ENCODE measurements around the gene KRT3.
A peak's percentile ranks its signal among the peaks of the same experiment; 100 is the strongest.

The KRT3 gene

GRCh38 chr12:52795694-52796428 is at the start of gene KRT3:
Gene KRT3 (minus strand): TSS chr12:52796117. CDS start chr12:52796042, 75 bp downstream.
- DNase-seq (ENCODE audit: low read depth in 2 of 2, low spot score in 1 of 2), result no peak

- no peak for DNase-seq (ENCODE audit: low read depth in 2 of 2, low spot score in 1 of 2)
Measured at GRCh38 chr12:52844386-52844785, 48.5 kb upstream of the KRT3 start.

DNA sequence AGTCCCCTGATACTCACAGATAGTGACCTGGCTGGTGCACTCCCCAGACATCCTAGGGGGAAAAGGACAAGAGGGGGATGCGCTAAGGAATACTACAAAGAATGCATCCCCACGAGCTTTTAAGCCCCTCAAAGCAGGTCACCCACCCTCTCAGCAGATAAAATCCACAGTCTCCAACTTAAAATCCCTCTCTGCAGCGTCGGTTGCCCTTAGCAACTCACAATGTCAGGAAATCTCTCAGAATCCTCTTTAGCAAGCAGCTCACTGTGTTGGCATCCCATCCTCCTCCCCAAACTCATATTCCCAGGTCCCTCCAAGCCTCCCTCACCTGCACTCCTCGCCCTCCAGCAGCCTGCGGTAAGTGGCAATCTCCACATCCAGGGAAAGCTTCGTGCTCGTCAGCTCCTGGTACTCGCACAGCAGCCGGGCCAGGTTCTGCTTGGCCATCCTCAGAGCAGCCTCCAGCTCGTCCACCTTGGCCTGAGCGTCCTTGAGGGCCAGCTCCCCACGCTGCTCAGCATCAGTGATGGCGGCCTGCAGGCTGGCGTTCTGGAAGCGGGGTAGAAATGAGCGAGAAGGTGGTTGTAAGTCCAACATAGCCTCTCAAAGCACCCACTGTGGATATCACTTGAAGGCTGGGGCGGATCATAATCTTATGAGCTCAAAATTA is 43.7 kb upstream of the KRT3 start:
- DNase-seq (ENCODE audit: low read depth in 2 of 2, low spot score in 1 of 2), result no peak

DNA sequence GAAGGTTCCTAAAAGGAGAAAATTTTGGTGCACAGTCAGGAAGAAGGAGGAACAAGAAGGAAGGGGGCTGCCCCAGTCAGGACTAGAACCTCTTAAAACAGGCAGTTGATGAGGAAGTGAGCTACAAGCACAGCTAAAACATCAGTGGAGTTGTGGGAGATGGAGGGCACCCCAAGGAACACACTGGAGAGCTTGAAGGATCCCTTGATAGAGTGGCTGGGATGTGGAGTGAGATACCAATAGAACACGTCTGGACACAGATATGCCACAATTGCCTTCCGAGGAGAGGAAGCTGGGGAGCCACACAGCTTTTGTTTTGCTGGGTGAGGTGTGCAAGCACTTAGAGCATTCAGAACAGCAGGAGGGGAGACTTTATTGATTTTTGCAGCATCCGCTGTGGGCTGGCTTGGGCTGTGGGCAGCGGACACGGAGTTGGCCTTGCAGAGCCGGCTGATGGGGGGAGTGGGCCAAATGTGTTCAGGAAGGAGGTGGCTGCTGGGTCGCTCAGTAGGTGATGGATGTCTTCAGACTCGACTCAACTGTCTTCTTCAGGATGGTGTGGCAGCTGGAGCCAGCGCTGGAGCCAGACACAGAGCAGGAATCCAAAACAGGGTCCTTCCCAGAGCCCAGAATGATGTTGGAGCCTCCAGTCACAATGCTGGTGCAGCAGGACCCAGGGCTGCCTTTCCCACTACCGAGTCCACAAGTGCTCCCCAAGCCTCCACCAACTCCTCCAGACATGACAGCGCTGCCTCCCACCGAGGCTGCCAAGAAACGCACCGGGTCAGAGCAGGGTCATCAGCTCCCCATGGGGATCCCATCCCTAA is 42.9 kb upstream of the KRT3 start:
- no peak for DNase-seq (ENCODE audit: low read depth in 2 of 2, low spot score in 1 of 2)

DNA sequence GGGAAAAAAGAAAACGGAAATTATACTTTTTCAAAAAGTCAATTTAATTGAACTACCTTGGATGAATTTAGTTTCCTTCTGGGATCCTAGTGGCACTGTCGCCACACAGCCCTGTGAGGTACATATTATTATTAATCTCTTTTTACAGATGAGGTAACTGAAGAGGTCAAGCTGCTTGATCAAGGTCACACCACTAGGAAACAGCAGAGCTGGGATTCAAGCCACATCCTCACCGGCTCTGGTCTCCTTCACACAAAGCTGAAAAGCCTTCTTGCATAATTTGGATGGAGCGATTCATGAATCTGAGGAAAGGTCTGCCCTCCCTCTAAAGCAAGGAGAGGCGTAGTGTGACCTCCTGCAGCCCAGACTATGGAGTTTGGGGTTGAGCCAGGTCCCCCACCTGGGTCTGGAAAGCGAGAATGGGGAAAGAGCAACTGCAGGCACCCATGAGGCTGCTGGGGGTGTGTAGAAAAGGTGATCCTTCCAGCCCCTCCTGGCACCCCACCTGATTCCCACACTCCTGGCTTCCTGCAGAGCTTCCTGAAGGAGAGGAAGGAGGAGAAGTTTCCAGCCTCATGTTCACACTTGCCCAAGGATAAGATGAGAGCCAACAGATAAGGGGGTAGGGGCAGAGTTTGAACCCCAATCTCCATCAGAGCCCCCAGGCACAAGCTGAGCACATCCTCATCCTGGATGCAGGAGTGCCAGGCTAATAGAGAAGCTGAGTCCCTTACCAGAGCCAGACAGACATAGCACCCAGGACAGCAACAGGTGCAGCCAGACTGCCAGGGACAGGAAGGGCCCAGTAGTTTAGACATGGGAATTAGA is 42.1 kb upstream of the KRT3 start:
- DNase-seq (ENCODE audit: low read depth in 2 of 2, low spot score in 1 of 2), result no peak

DNA sequence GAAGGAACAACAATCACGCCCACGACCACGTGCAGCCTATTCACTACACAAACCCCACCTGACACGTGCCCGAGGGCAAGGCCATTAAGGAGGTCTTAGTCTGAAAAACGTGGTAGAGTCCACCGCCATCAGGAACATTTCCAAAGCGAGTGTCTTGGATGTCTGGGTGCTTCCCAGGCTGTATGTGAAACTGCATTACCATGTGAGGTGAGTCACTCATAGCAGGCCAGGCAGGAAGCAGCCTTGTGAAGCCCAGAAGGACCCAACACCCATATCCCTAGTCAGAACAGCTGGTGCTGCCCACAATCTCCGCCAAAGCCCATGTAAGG is 41.5 kb upstream of the KRT3 start:
- no peak for DNase-seq (ENCODE audit: low read depth in 2 of 2, low spot score in 1 of 2)

DNA sequence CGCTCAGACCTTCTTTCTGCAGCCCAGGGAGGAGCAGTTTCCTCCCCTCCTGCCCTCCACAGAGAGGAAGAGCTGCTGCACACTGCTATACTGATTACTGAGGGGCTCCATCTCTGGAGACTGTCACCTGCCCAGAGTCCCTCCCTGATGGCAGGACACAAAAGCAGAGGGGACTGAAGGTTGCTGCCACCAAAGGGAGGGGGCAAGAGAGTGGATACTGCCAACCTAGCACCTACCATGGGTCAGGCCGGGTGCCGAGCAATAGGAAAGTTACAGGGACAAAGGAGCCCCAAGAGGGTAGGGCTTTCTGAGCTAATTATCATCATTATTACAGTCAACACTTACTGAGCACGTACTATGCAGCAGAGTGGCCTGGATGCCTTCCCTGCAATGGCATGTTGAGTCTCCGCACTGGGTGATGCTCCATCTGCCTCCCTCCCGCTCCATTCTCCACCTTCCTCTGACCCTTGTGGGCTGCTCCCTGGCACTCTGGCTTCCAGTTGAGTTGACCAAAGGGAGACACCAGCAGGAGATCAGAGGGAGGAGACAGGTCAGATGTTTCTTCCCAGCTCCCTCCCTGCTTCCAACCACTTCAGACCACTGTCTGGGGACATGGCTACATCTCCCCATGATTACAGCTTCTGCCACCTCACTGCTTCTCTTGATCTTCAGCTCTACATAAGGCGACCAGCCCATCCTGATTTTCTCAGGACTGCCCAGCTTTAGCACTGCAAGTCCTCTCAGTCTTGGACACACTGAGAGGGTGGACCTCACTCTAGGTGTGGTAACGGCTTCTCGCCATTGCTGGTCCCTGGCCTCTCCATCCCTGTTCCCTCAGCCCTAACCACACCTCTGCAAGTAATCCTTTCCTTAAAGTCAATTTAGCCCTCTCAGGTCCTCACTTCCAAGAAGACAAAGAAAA is 40.8 kb upstream of the KRT3 start:
- DNase-seq (ENCODE audit: low read depth in 2 of 2, low spot score in 1 of 2), result no peak

- peak; percentile 17 to 19 for DNase-seq (ENCODE audit: low read depth in 2 of 2, low spot score in 1 of 2)
Measured at GRCh38 chr12:52836042-52836466, 40.1 kb upstream of the KRT3 start.

- DNase-seq (ENCODE audit: low read depth in 2 of 2, low spot score in 1 of 2), result no peak
Measured at GRCh38 chr12:52835271-52836041, 39.5 kb upstream of the KRT3 start.

DNA sequence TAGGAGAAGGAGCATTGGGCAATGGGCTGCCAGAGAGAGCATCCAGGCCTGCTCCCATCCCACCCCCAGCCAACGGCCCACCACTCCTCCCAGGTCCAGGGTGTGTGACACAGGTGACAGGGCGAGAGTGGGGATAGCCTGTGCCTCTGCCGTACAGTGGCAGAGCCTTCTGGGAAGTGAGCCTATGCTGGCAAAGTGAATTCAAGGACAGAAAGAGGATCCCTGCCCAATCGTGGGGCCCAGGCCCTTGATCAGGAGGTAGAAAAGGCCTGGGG is 38.7 kb upstream of the KRT3 start:
- DNase-seq (ENCODE audit: low read depth in 2 of 2, low spot score in 1 of 2), result no peak

DNA sequence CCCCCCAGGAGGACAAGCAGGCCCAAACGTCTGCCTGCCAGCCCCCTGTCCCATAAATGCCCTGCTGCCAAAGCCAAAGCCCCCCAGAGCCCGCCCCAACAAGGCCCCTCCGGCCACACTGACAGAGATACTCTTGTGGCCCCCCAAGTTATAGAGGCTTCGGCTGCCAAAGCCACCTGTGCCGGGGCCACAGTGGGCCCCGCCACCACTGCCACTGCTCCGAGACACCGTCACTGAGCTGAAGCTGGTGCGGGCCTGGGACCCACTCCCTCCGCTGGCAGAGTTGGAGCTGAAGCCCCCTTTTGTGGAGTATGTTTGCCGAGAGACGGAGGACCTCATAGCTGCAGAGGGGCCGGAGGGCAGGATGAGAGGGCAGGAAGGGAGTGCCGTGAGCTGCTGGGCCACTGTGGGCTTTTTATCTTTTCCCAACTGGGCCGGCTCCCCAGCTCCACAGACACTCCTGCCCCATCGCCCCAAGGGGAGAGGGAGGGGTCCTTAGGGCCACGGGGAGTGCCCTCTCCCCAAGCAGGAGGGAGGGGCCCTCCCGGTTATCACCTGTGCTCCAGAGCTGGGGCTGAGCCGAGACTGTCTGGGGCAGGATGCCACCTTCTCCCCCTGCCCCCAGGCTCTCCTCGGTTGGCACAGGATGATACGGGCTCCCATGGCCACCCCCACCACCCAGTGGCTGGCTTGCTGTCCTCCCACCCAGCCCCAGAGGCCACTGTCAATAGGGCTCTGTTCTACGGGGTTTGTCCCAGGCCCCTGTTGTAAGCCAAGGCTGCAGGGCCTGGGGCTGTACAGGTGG is 38.2 kb upstream of the KRT3 start, which contains the start of gene KRT79:
Gene KRT79, minus strand, starts transcription at position 390 of the 805 bp plus-strand sequence. Its CDS starts 51 bp downstream, at position 339.
- DNase-seq (ENCODE audit: low read depth in 2 of 2, low spot score in 1 of 2), result no peak

DNA sequence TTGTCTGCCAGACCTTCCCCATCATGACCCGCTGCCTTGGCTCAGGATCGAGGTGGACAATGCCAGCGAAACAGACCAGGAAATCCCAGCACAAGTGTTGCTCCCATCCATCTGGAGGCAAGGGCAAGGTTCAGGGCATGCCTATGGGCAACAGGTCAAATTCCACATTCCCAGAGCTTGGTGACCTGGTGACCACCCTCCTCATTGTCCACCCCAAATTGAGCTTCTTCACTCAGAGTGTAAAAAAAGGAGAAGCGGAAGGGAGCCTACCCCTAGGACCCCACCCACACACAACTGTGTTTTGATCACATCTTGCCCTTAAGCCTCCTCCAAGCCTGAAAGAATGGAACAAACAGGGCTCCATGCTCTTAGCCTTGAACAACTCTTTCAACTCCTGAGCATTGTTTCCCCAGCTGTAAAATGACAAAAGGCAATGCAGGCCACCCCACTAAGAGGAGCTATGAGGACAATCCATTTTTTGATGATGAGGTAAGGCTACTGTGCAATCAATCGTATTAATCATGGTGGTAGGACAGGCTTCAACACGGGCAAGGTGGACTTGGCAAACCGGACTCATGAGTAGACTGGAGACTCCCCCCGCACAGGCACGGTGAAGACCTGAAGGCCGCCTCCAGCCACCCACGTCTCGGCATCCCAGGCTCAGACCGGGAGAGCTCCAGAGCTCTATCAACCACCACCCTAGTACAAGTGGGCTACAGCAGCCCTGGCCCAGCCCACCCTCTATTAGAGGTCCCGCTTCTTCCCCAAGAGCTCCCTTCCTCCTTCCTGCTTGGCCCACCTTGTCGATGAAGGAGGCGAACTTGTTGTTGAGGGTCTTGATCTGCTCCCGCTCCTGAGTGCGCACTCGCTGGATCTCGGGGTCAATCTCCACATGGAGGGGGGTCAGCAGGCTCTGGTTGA is 37.3 kb upstream of the KRT3 start:
- no peak for DNase-seq (ENCODE audit: low read depth in 2 of 2, low spot score in 1 of 2)

- DNase-seq (ENCODE audit: low read depth in 2 of 2, low spot score in 1 of 2), result no peak
Measured at GRCh38 chr12:52832451-52832850, 36.5 kb upstream of the KRT3 start.

GRCh38 chr12:52831251-52831650 is 35.3 kb upstream of the KRT3 start:
- no peak for DNase-seq (ENCODE audit: low read depth in 2 of 2, low spot score in 1 of 2)

DNA sequence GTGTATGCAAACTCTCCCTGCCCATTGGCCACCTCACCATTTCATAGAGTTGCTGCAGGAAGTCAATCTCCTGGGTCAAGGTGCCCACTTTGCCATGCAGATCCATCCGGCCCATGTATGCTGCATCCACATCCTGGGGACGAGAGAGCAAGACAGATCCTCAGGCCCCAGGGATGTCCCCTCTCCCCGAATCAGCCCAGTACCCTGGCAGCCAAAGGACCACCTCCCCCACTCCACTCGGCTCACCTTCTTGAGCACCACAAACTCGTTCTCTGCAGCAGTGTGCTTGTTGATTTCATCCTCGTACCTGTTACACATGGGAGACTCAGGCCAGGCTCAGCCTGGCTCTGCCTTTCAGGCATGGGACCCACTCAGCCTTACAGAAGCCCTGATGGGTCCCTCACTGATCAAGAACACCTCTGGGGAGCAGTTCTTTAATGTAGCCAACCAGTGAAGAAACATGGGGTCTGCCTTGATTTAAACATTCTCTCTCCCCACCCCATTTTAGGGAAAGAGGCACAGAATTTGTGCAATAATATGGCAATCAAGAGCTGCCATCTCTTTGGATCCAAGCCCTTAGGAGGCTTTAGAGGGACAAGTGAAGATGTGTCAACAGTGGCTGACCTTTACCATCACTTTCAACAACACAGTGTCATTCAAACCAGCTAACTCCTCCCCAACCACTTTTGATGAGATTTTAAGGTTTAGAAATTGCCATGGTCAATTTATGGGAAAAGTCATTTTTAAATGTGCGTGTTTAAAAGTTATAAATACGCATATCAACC is 34.3 kb upstream of the KRT3 start:
- DNase-seq (ENCODE audit: low read depth in 2 of 2, low spot score in 1 of 2), result no peak

DNA sequence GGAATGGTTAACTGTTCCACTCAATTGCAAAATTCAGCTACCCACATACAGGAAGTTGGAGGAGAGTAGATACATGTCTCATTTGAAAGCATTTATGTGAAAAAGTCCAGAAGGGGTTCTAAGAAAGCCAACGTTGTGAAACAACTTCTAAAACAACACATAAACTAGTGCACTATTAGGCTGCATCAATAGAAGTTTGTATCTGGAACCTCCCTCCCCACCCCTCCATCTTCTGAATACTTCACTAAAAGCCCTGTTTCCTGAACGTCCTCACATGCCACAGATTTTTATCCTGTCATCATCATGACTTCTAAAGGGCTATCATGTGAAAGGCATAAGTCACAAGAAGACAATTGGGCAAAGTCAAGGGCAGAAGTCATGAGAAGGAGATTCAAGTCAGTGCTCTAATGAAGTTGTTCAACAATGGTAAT is 32.7 kb upstream of the KRT3 start:
- DNase-seq (ENCODE audit: low read depth in 2 of 2, low spot score in 1 of 2), result no peak

- no peak for DNase-seq (ENCODE audit: low read depth in 2 of 2, low spot score in 1 of 2)
Measured at GRCh38 chr12:52828156-52828555, 32.2 kb upstream of the KRT3 start.
